ENCODE measurements around the gene CLDND1. TPM values are rescaled to one million over a fixed set of nuclear protein-coding genes. Genes with fewer than 3 reads are reported as not detected.

The CLDND1 gene
- total RNA-seq, 1 experiment from 2014 or later: 80.6 TPM

DNA sequence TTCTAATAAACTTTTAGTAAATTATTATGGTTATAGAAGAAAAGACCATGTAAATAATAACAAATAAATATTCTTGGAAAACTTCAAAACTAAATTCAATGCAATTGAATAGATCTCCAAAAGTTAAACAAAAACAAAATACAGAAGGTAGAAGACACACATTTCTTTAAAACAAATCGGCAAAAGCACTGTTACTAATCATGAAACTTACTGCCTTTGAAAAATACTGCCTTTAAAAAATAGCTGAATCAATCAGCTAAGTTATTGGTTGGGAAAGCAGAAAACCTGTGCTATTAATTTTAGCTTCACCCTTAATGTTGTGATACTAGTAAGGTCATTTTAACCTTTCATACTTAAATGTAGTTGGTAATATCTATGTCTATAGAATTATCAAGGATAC is 12.0 kb upstream of the CLDND1 start:
- no peak overlapping the region for H3K27ac Mint-ChIP-seq
- ChIA-PET POLR2A (no interaction called here), CTCF (no interaction called here)
- no peak for ATAC-seq
- H3K4me3 Mint-ChIP-seq: no peak overlapping the region
- no peaks in the 10 kb centered on the region for H3K36me3 Mint-ChIP-seq
- TF ChIP-seq, protein P1, sequence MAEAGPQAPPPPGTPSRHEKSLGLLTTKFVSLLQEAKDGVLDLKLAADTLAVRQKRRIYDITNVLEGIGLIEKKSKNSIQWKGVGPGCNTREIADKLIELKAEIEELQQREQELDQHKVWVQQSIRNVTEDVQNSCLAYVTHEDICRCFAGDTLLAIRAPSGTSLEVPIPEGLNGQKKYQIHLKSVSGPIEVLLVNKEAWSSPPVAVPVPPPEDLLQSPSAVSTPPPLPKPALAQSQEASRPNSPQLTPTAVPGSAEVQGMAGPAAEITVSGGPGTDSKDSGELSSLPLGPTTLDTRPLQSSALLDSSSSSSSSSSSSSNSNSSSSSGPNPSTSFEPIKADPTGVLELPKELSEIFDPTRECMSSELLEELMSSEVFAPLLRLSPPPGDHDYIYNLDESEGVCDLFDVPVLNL (CRISPR knock-in tag; IDR thresholded peaks at IDR 0.05; ENCODE audit: borderline replicate concordance, low read depth): no peak
- no peak for TF ChIP-seq ETV6 (CRISPR knock-in tag; IDR thresholded peaks at IDR 0.05)
- TF ChIP-seq ZNF532 (CRISPR knock-in tag; IDR thresholded peaks at IDR 0.05; ENCODE audit: borderline replicate concordance): no peak
- TF ChIP-seq, protein P2, sequence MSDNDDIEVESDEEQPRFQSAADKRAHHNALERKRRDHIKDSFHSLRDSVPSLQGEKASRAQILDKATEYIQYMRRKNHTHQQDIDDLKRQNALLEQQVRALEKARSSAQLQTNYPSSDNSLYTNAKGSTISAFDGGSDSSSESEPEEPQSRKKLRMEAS (CRISPR knock-in tag; IDR thresholded peaks at IDR 0.05): no peak
- no peak for TF ChIP-seq RORB (CRISPR knock-in tag; IDR thresholded peaks at IDR 0.05)
- no peak for TF ChIP-seq PRRX2 (CRISPR knock-in tag; IDR thresholded peaks at IDR 0.05)
- no peak for TF ChIP-seq CBFB (CRISPR knock-in tag; IDR thresholded peaks at IDR 0.05; ENCODE audit: low read depth)
- no peak for TF ChIP-seq PRDM15 (CRISPR knock-in tag; IDR thresholded peaks at IDR 0.05)
- TF ChIP-seq NR2C2 (CRISPR knock-in tag; IDR thresholded peaks at IDR 0.05): no peak
- no peak for TF ChIP-seq SOX15 (CRISPR knock-in tag; IDR thresholded peaks at IDR 0.05)
- H3K4me1 Mint-ChIP-seq: peaks cover 3% of the 10 kb centered on the region; the same call in 1 of the 2 replicates
- DNase-seq (ENCODE audit: low spot score): no peak
- H3K9me3 Mint-ChIP-seq: no peaks in the 10 kb centered on the region
- no peaks in the 10 kb centered on the region for H3K27me3 Mint-ChIP-seq (ENCODE audit: low read depth)

- DNase-seq (ENCODE audit: low spot score): no peak
- Mint-ChIP-seq H3K4me1 (peaks cover 3% of the 10 kb centered on the region; the same call in 1 of the 2 replicates), H3K9me3 (no peaks in the 10 kb centered on the region), H3K36me3 (no peaks in the 10 kb centered on the region), H3K27me3 (ENCODE audit: low read depth) (no peaks in the 10 kb centered on the region), H3K27ac (no peak overlapping the region), H3K4me3 (no peak overlapping the region)
- CTCF ChIA-PET: no interaction called here
- POLR2A ChIA-PET: no interaction called here
- ATAC-seq: no peak
- TF ChIP-seq ATF1 (CRISPR knock-in tag; IDR thresholded peaks at IDR 0.05) (no peak), ATF3 (CRISPR knock-in tag; conservative IDR thresholded peaks at IDR 0.05) (no peak), JUN (CRISPR knock-in tag; IDR thresholded peaks at IDR 0.05) (no peak), AFF4 (CRISPR knock-in tag; IDR thresholded peaks at IDR 0.05; ENCODE audit: borderline replicate concordance) (no peak), ARID4B (CRISPR knock-in tag; IDR thresholded peaks at IDR 0.05; ENCODE audit: borderline replicate concordance) (no peak), ZNF263 (CRISPR knock-in tag; IDR thresholded peaks at IDR 0.05; ENCODE audit: low read depth) (no peak), FOXP1 (CRISPR knock-in tag; IDR thresholded peaks at IDR 0.05; ENCODE audit: borderline replicate concordance) (no peak)
- TF ChIP-seq, protein P2 (CRISPR knock-in tag; IDR thresholded peaks at IDR 0.05): no peak
These were observed 11.5 kb upstream of the CLDND1 start for GRCh38 chr3:98534168-98534567.
